ENCODE measurements around the gene CCR5AS.

The CCR5AS gene

DNA sequence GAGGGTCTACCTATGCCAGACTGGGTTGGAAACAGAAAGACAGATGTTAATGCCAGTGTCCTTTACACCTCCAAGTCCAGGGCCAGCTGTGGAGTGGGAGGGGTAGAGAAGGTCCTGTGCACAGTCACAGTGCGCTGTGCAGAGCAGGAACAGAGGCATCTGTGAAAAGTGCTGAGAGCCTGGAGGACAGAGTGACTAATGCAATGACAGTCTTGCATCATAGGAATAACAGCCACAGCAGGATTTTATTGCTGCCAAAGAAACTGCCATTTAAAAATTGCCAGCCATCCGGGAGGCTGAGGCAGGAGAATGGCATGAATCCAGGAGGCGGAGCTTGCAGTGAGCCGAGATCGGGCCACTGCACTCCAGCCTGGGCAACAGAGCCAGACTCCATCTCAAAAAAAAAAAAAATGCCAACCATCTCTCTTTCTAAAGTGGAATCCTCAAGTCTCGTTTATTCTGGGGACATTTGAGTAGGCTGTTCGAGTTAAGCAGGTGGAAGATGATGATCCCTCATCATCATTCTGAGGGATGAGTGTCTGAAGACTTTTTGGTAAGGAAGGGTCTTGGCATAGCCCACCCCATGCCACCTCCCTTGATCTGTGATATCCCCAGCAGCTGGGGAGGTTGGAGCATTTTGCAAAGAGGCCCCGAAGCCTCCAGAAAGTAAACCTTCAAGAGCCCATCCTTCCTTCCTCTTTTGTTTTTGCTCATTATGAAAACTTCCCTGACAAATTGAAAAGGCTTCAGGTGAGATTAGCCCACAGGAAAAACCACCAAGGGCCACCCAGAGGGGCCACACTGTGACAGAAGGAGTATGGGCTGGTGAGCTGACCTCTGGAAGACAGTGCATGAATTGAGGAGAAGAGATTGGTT is 45.2 kb downstream of the CCR5AS start:
- peaks cover 95% of the 10 kb centered on the region for H3K27me3 ChIP-seq (ENCODE audit: insufficient read depth, low read depth, severe bottlenecking)
- no peak overlapping the region for H3K27ac ChIP-seq
- TF ChIP-seq, protein P1, sequence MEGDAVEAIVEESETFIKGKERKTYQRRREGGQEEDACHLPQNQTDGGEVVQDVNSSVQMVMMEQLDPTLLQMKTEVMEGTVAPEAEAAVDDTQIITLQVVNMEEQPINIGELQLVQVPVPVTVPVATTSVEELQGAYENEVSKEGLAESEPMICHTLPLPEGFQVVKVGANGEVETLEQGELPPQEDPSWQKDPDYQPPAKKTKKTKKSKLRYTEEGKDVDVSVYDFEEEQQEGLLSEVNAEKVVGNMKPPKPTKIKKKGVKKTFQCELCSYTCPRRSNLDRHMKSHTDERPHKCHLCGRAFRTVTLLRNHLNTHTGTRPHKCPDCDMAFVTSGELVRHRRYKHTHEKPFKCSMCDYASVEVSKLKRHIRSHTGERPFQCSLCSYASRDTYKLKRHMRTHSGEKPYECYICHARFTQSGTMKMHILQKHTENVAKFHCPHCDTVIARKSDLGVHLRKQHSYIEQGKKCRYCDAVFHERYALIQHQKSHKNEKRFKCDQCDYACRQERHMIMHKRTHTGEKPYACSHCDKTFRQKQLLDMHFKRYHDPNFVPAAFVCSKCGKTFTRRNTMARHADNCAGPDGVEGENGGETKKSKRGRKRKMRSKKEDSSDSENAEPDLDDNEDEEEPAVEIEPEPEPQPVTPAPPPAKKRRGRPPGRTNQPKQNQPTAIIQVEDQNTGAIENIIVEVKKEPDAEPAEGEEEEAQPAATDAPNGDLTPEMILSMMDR (IDR thresholded peaks at IDR 0.05; ENCODE audit: low read depth, low read length), result no peak
- no peaks in the 10 kb centered on the region for H3K36me3 ChIP-seq
- no peak for DNase-seq
- H3K9me3 ChIP-seq (ENCODE audit: severe bottlenecking), result no peaks in the 10 kb centered on the region
- H3K4me3 ChIP-seq (ENCODE audit: low read depth, low read length), result no peak overlapping the region

DNA sequence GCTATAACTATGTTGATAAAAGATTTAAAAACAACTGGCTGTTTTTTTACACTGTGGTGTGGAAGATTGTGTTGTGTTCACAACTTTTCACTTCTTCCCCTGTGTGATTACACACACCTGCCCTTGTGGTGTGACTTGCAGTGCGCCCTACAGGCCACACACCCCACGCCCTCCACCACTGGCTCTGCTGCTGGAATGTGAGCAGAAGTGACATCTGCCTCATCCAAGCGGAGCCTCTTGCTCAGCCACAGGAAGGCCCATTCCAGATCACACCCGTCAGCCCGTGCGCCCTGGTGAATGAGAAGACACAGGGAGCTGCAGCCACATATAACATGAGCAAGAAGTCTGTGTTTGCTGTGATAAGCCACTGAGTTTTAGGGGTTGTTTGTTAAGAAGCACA is 46.0 kb downstream of the CCR5AS start:
- DNase-seq, result no peak
- Histone ChIP-seq H3K36me3 (no peaks in the 10 kb centered on the region), H3K27me3 (ENCODE audit: insufficient read depth, low read depth, severe bottlenecking) (peaks cover 95% of the 10 kb centered on the region), H3K4me3 (ENCODE audit: low read depth, low read length) (no peak overlapping the region), H3K9me3 (ENCODE audit: severe bottlenecking) (no peaks in the 10 kb centered on the region), H3K27ac (no peak overlapping the region)
- TF ChIP-seq, protein P1 (IDR thresholded peaks at IDR 0.05; ENCODE audit: low read depth, low read length), result no peak

DNA sequence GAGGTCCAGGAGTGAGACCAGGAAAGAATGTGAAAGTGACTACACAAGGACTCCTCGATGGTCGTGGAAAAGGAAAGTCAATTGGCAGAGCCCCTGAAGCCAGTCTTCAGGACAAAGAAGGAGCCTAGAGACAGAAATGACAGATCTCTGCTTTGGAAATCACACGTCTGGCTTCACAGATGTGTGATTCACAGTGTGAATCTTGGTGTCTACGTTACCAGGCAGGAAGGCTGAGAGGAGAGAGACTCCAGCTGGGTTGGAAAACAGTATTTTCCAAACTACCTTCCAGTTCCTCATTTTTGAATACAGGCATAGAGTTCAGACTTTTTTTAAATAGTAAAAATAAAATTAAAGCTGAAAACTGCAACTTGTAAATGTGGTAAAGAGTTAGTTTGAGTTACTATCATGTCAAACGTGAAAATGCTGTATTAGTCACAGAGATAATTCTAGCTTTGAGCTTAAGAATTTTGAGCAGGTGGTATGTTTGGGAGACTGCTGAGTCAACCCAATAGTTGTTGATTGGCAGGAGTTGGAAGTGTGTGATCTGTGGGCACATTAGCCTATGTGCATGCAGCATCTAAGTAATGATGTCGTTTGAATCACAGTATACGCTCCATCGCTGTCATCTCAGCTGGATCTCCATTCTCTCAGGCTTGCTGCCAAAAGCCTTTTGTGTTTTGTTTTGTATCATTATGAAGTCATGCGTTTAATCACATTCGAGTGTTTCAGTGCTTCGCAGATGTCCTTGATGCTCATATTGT is 47.0 kb downstream of the CCR5AS start:
- Histone ChIP-seq H3K27me3 (ENCODE audit: insufficient read depth, low read depth, severe bottlenecking) (peaks cover 95% of the 10 kb centered on the region), H3K36me3 (no peaks in the 10 kb centered on the region), H3K27ac (no peak overlapping the region), H3K9me3 (ENCODE audit: severe bottlenecking) (no peaks in the 10 kb centered on the region), H3K4me3 (ENCODE audit: low read depth, low read length) (no peak overlapping the region)
- no peak for DNase-seq
- TF ChIP-seq, protein P1 (IDR thresholded peaks at IDR 0.05; ENCODE audit: low read depth, low read length), result no peak

DNA sequence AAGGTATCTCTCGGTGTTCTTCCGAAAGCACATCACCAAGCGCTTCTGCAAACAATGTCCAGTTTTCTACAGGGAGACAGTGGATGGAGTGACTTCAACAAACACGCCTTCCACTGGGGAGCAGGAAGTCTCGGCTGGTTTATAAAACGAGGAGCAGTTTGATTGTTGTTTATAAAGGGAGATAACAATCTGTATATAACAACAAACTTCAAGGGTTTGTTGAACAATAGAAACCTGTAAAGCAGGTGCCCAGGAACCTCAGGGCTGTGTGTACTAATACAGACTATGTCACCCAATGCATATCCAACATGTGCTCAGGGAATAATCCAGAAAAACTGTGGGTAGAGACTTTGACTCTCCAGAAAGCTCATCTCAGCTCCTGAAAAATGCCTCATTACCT is 48.4 kb downstream of the CCR5AS start:
- TF ChIP-seq, protein P1 (IDR thresholded peaks at IDR 0.05; ENCODE audit: low read depth, low read length), result no peak
- H3K27me3 ChIP-seq (ENCODE audit: insufficient read depth, low read depth, severe bottlenecking), result peaks cover 93% of the 10 kb centered on the region
- no peak overlapping the region for H3K27ac ChIP-seq
- H3K4me3 ChIP-seq (ENCODE audit: low read depth, low read length), result no peak overlapping the region
- H3K36me3 ChIP-seq, result no peaks in the 10 kb centered on the region
- no peaks in the 10 kb centered on the region for H3K9me3 ChIP-seq (ENCODE audit: severe bottlenecking)
- no peak for DNase-seq

DNA sequence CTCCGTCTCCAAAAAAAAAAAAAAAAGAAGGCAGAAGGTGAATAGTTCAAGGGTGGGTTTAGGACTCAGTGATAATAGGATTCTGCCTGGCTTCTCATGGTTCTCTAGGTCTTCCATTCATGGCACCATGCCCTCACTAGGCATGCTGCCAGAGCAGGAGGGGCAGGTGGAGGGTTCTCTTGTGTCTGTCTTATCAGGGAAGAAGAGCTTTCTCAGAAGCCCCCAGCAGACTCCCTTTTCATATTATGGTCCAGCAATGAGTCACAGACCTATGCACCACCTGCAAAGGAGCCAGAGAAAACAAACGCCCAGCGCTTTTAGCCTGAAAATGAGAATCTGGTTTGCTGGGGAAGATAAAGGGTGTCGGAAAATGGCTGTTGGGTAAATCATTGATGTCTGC is 50.0 kb downstream of the CCR5AS start:
- H3K36me3 ChIP-seq, result no peaks in the 10 kb centered on the region
- TF ChIP-seq, protein P1 (IDR thresholded peaks at IDR 0.05; ENCODE audit: low read depth, low read length), result no peak
- no peak overlapping the region for H3K4me3 ChIP-seq (ENCODE audit: low read depth, low read length)
- H3K27ac ChIP-seq, result no peak overlapping the region
- H3K9me3 ChIP-seq (ENCODE audit: severe bottlenecking), result no peaks in the 10 kb centered on the region
- H3K27me3 ChIP-seq (ENCODE audit: insufficient read depth, low read depth, severe bottlenecking), result peaks cover 94% of the 10 kb centered on the region
- no peak for DNase-seq
